Glomerular endothelial cell (primary cell): ENCODE data around the gene HOXA9. TPM values are rescaled to one million over a fixed set of nuclear protein-coding genes. Genes with fewer than 3 reads are reported as not detected.

Source experiments
- DNase-seq: peaks from one replicate; pipeline ENCODE4 v3.0.0-alpha.2; 2011; ENCODE audit warnings: low read depth, low spot score; ENCODE audit errors: extremely low read depth
- total RNA-seq: library from RNA; depleted of rRNA; stranded (reverse); fragments of >200 nt; gene quantifications from 2 replicates; pipeline ENCODE4 v1.2.3, GENCODE V29; 2015

Gene HOXA9
- 14.8 and 36.1 TPM in 2 replicates for total RNA-seq

GRCh38 chr7:27165089-27165995, at the start of gene HOXA9:
TSS of gene HOXA9 (minus strand) at chr7:27165537. CDS start at chr7:27165457, 80 bp downstream.
- peak; percentile 75 for DNase-seq

GRCh38 chr7:27214239-27214950, 49.1 kb upstream of the HOXA9 start:
- DNase-seq = no peak

GRCh38 chr7:27213433-27214238, 48.3 kb upstream of the HOXA9 start:
- no peak for DNase-seq

GRCh38 chr7:27212497-27213432, 47.4 kb upstream of the HOXA9 start:
- DNase-seq = no peak

- DNase-seq = no peak
Measured at GRCh38 chr7:27211764-27212204, 46.4 kb upstream of the HOXA9 start.

GRCh38 chr7:27211084-27211446, 45.7 kb upstream of the HOXA9 start:
- no peak for DNase-seq

GRCh38 chr7:27210441-27211083, 45.2 kb upstream of the HOXA9 start:
- no peak for DNase-seq

- no peak for DNase-seq
Measured at GRCh38 chr7:27209933-27210440, 44.6 kb upstream of the HOXA9 start.

GRCh38 chr7:27208998-27209397, 43.7 kb upstream of the HOXA9 start:
- no peak for DNase-seq

- DNase-seq = no peak
Measured at GRCh38 chr7:27207348-27207985, 42.1 kb upstream of the HOXA9 start.

- DNase-seq = no peak
Measured at GRCh38 chr7:27205325-27206280, 40.3 kb upstream of the HOXA9 start.

GRCh38 chr7:27204851-27205322, 39.5 kb upstream of the HOXA9 start:
- no peak for DNase-seq

GRCh38 chr7:27203964-27204594, 38.7 kb upstream of the HOXA9 start:
- no peak for DNase-seq

GRCh38 chr7:27203365-27203953, 38.1 kb upstream of the HOXA9 start:
- no peak for DNase-seq

- DNase-seq = no peak
Measured at GRCh38 chr7:27202862-27203134, 37.5 kb upstream of the HOXA9 start.

GRCh38 chr7:27202018-27202861, 36.9 kb upstream of the HOXA9 start:
- no peak for DNase-seq
